ENCODE measurements around the gene LDB2. TPM values are rescaled to one million over a fixed set of nuclear protein-coding genes. Genes with fewer than 3 reads are reported as not detected.

The LDB2 gene
- total RNA-seq, 2 donors from 2014 or later: 11.4 to 14.5 TPM

DNA sequence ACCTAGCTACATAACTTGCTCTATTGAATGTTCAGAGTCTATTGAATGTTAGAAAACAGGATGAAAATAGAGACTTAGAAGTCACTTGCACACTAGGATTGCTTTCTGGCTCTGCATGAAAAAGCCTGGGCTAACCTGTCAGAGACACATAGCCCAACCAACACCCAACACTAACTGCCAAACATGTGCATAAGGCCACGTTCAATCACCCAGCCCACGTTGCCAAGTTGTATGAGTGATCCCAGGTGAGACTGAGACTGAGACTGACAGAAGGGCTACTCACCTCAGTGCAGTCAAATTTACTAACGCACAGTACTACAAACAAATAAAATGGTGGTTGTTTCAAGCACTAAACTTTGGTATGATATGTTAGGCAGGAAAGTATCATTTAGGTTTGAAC, 61.0 kb downstream of the LDB2 start:
- Histone ChIP-seq H3K27me3 (ENCODE audit: control insufficient read depth, insufficient read depth, low read length, poor library complexity, severe bottlenecking) (no peaks in the 10 kb centered on the region), H3K9me3 (ENCODE audit: control insufficient read depth, low read length) (no peaks in the 10 kb centered on the region), H3K4me1 (ENCODE audit: control insufficient read depth, insufficient read depth, low read length) (no peaks in the 10 kb centered on the region), H3K36me3 (ENCODE audit: control insufficient read depth, insufficient read depth, low read length) (no peaks in the 10 kb centered on the region), H3K27ac (ENCODE audit: low read depth, low read length) (no peak overlapping the region), H3K4me3 (ENCODE audit: low read length) (no peak overlapping the region), H3K9ac (ENCODE audit: extremely low read depth, low read length, poor library complexity, severe bottlenecking) (no peak overlapping the region)
- Mint-ChIP-seq H3K36me3 (ENCODE audit: low read depth) (no peaks in the 10 kb centered on the region), H3K4me1 (peaks cover 13% of the 10 kb centered on the region), H3K9me3 (no peaks in the 10 kb centered on the region), H3K4me3 (no peak overlapping the region), H3K27me3 (ENCODE audit: insufficient read depth) (no peaks in the 10 kb centered on the region), H3K27ac (no peak overlapping the region)
- TF ChIP-seq, protein P1, sequence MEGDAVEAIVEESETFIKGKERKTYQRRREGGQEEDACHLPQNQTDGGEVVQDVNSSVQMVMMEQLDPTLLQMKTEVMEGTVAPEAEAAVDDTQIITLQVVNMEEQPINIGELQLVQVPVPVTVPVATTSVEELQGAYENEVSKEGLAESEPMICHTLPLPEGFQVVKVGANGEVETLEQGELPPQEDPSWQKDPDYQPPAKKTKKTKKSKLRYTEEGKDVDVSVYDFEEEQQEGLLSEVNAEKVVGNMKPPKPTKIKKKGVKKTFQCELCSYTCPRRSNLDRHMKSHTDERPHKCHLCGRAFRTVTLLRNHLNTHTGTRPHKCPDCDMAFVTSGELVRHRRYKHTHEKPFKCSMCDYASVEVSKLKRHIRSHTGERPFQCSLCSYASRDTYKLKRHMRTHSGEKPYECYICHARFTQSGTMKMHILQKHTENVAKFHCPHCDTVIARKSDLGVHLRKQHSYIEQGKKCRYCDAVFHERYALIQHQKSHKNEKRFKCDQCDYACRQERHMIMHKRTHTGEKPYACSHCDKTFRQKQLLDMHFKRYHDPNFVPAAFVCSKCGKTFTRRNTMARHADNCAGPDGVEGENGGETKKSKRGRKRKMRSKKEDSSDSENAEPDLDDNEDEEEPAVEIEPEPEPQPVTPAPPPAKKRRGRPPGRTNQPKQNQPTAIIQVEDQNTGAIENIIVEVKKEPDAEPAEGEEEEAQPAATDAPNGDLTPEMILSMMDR (conservative IDR thresholded peaks at IDR 0.05): no peak
- WGBS, 2 experiments (ENCODE audit: insufficient coverage in 1 of 2, insufficient read length in 1 of 2): 94 to 100% methylated on average over 1 to 3 of the region's 3 CpGs
- no peak for DNase-seq

DNA sequence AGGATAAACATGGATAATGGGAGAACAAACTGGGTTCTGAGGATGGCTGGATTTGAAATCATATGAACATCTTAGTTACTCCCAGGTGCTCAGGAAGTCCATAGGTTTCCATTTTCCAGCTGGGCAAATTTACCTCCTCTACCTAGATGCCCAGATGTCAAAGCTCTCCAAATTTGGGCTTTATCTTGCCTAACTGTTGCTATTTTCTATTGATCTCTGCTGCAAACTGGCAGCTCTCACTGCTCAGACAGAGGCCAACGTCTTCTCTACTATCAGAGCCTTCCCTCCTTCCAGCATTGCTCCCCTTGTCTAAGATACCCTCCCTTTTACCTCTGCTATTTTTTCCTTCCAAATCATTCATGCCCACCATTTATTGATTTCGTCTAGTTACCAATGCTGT, 62.1 kb downstream of the LDB2 start:
- H3K27me3 ChIP-seq (ENCODE audit: control insufficient read depth, insufficient read depth, low read length, poor library complexity, severe bottlenecking): no peaks in the 10 kb centered on the region
- WGBS, 2 experiments (ENCODE audit: insufficient coverage in 1 of 2, insufficient read length in 1 of 2): 73 to 93% methylated on average over 1 to 2 of the region's 2 CpGs
- no peaks in the 10 kb centered on the region for H3K36me3 ChIP-seq (ENCODE audit: control insufficient read depth, insufficient read depth, low read length)
- no peak overlapping the region for H3K4me3 ChIP-seq (ENCODE audit: low read length)
- H3K9me3 ChIP-seq (ENCODE audit: control insufficient read depth, low read length): no peaks in the 10 kb centered on the region
- Mint-ChIP-seq H3K9me3 (no peaks in the 10 kb centered on the region), H3K4me3 (no peak overlapping the region), H3K36me3 (ENCODE audit: low read depth) (no peaks in the 10 kb centered on the region), H3K27me3 (ENCODE audit: insufficient read depth) (no peaks in the 10 kb centered on the region), H3K4me1 (peaks cover 10% of the 10 kb centered on the region), H3K27ac (no peak overlapping the region)
- no peak overlapping the region for H3K9ac ChIP-seq (ENCODE audit: extremely low read depth, low read length, poor library complexity, severe bottlenecking)
- H3K4me1 ChIP-seq (ENCODE audit: control insufficient read depth, insufficient read depth, low read length): no peaks in the 10 kb centered on the region
- no peak overlapping the region for H3K27ac ChIP-seq (ENCODE audit: low read depth, low read length)
- TF ChIP-seq, protein P1 (conservative IDR thresholded peaks at IDR 0.05): no peak
- no peak for DNase-seq

DNA sequence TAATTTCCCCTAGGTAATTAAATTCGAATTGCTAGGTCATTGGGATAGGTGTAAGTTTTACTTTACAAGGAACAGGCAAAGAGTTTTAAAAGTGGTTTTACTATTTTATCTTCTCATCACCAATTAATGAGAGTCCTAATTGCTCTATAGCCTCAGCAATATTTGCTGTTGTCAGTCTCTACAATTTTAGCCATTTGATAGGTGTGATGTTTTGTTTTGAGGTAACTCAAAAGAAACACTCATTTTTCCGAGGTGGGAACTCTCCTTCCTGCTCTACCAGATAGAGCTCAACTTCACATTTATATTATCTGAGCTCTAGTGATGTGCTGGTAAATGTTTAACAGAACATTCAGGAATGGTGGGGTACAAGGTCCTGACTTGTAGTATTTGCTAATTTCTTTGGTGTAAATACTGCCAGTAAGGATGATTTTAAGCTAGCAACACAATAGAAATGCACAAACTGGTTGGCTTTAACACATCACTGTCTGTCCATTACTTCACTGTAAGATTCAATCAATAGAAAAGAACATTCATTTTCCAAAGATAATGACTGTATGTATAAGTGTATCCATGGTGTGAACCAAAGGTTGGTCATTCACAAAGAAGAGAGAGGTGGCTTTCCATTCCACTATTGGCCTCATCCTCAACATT, 62.7 kb downstream of the LDB2 start:
- no peaks in the 10 kb centered on the region for H3K27me3 Mint-ChIP-seq (ENCODE audit: insufficient read depth)
- TF ChIP-seq, protein P1 (conservative IDR thresholded peaks at IDR 0.05): no peak
- WGBS, 2 experiments (ENCODE audit: insufficient coverage in 1 of 2, insufficient read length in 1 of 2): 92% methylated on average over 2 of the region's 2 CpGs; no CpG with 5 or more reads in 1 of the 2 experiments
- Histone ChIP-seq H3K27ac (ENCODE audit: low read depth, low read length) (no peak overlapping the region), H3K36me3 (ENCODE audit: control insufficient read depth, insufficient read depth, low read length) (no peaks in the 10 kb centered on the region), H3K27me3 (ENCODE audit: control insufficient read depth, insufficient read depth, low read length, poor library complexity, severe bottlenecking) (no peaks in the 10 kb centered on the region), H3K9me3 (ENCODE audit: control insufficient read depth, low read length) (no peaks in the 10 kb centered on the region), H3K9ac (ENCODE audit: extremely low read depth, low read length, poor library complexity, severe bottlenecking) (no peak overlapping the region), H3K4me1 (ENCODE audit: control insufficient read depth, insufficient read depth, low read length) (no peaks in the 10 kb centered on the region), H3K4me3 (ENCODE audit: low read length) (no peak overlapping the region)
- H3K36me3 Mint-ChIP-seq (ENCODE audit: low read depth): no peaks in the 10 kb centered on the region
- DNase-seq: no peak
- no peak overlapping the region for H3K27ac Mint-ChIP-seq
- peaks cover 10% of the 10 kb centered on the region for H3K4me1 Mint-ChIP-seq
- H3K9me3 Mint-ChIP-seq: no peaks in the 10 kb centered on the region
- H3K4me3 Mint-ChIP-seq: no peak overlapping the region
